Fibroblast of mammary gland (primary cell): ENCODE data around the gene MAPKAP1.

Experiments
- DNase-seq: peaks from one replicate; pipeline ENCODE4 v3.0.0-alpha.2; 2010; ENCODE audit warnings: low read depth
- H3K4me3 ChIP-seq: 2 replicates; pipeline ENCODE4 v1.5.1; 2011; ENCODE audit warnings: low read depth, mild to moderate bottlenecking, low read length, moderate library complexity; ENCODE audit not compliant: control insufficient read depth
- CTCF ChIP-seq: conservative IDR thresholded peaks from 2 replicates; pipeline ENCODE4 v1.5.1; 2011; ENCODE audit warnings: low read depth, low read length, inconsistent platforms; ENCODE audit not compliant: control insufficient read depth, insufficient read depth

The MAPKAP1 gene

GRCh38 chr9:125690679-125691078, 16.3 kb downstream of the MAPKAP1 start:
- no peak for TF ChIP-seq CTCF
- no peak for DNase-seq
- no peak overlapping the region for H3K4me3 ChIP-seq

DNA sequence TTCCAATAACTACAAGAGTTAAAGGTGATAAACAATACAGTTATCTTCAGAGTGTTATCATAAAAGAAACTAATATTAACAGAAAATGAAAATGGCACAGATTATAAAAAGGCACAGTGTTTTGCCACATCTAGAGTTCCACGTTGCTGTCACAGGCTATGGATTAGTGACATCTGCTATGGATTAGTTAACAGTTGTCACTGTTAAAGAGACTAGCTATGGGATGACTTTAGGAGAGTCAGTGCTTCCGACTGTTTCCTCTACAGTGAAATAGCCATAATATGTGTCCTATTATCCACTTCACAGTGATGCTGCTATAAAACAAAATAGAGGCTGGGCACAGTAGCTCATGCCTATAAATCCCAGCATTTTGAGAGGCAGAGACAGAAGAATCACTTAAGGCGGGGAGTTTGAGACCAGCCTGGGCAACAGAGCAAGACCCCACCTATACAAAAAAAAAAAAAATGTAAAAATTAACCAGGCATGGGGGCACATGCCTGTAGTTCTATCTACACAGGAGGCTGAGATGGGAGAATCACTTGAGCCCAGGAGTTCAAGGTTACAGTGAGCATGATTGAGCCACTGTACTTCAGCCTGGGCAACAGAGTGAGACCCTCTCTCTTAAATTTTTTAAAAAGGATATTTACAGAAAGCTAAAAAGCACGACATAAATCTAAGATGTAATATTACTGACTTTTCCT, 19.7 kb downstream of the MAPKAP1 start:
- TF ChIP-seq CTCF: no peak
- H3K4me3 ChIP-seq: no peak overlapping the region
- DNase-seq: no peak

- DNase-seq: no peak
- TF ChIP-seq CTCF: no peak
- no peak overlapping the region for H3K4me3 ChIP-seq
Measured at GRCh38 chr9:125685167-125685566, 21.8 kb downstream of the MAPKAP1 start.

DNA sequence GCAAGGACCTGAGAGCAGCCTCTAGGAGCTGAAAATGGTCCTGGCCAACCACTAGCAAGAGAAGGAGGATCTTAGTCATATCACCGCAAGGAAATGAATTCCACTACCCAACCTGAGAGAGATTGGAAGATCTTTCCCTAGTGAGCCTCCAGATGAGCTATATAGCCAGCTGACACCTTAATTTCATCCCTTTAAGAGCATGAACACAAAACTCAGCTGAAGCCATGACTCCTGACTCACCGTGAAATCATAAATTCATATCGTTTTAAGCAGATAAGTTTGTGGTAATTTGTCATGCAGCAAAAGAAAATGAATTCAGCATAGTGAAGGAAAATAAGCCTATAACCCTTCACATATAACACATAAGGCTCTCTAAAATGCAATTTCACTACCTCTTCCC, 23.5 kb downstream of the MAPKAP1 start:
- no peak overlapping the region for H3K4me3 ChIP-seq
- peak; percentile 60 for DNase-seq
- TF ChIP-seq CTCF: no peak

DNA sequence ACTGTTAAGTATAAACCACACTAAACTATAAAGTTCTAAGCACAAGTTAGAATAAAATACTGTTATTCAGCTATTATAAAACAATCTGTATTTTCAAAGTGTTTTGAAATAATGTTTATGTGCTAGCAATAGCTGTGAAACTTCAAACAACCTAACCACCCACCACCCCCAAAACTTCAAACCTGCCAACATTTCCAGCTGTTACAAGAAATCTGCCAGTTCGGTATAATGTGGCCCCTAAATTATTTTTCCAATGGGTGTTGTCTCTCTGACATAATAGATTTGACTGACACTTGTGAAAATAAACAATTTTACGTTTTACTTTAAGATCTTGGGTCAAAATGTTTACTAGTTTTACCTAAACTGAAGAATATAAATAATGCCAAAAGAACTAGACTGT, 24.7 kb downstream of the MAPKAP1 start:
- DNase-seq: no peak
- no peak for TF ChIP-seq CTCF
- H3K4me3 ChIP-seq: no peak overlapping the region

DNA sequence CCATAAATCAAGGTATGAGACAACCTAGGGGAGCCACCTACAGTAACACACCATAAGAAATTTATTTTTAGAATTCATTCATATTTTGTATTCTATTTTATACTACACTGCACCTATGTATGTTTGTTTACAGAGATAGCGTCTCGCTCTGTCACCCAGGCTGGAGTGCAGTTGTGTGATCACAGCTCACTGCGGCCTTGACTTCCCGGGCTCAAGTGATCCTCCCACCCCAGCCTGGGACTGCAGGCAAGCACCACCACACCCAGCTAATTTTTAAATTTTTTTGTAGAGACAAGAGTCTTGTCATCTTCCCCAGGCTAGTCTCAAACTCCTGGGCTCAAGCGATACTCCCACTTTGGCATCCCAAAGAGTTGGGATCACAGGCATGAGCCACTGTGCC, 25.4 kb downstream of the MAPKAP1 start:
- DNase-seq: no peak
- H3K4me3 ChIP-seq: no peak overlapping the region
- no peak for TF ChIP-seq CTCF

DNA sequence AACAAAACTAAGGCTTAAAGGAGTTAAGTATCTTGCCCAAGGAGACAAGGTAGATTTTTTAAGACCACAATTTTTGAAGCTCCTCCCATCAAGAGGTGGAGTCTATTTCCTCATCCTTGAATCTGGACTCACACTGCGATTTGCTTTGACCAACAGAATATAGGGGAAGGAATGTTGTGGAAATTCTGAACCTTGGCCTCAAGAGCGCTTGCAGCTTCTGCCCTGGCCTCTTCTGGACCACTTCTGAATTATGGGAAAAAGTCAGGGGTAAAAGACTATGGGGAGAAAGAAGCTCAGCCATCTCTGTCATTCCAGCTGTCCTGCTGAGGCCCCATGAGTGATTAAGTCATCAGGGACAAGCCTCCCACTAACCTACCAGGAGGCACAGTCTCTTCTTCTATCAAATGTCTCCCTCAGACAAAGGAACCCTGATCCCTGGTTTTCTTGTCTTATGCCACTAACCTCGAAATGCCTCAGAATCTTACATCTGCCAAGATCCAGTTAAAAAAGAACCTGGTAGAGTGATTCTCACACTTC, 25.9 kb downstream of the MAPKAP1 start:
- H3K4me3 ChIP-seq: no peak overlapping the region
- TF ChIP-seq CTCF: no peak
- no peak for DNase-seq
